Measurements from ENCODE around the gene JMJD8.

Gene JMJD8

DNA sequence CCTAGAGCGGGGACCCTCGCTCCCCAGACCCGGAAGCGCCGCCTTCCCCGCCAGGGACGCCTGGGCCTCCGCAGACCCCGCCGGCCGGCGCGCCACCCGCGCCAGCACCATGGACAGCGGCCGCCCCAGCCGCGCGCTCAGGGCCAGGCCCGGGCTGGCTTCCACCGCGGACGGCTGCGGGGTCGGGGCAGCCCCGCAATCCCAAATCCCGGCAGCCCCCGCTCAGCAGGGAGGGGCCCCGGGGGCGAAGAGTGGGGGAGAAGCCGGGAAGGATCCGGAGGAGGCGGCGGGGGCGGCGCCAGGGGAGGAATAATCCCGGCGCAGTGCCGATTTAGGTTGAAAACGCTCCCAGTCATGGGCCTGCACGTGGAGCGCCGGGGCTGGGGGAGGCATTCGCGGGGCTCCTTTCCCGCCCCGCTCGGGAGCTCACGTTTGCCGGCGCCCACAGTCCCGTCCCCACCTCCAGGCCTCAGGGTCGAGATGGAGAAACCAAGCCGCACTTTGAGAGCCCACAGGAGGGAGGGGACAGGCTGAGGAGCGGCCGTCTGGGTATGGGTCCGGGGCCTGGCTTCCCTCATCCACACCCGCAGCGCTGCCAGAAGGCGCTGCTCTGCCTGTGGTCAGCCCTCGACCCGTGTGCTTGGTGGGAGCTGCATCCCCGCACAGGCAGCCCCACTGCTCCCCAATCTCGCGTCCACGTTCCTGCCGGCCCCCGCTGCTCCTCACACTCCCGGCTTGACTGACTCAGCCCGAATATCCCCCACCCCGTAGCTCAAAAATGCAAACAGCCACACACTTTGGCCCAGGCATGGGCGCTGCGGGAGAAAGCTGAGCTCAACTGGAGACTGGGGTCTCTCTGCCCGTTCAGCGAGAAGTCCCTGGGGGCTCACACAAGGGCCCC is 16.8 kb upstream of the JMJD8 start:
- H3K4me3 ChIP-seq (ENCODE audit: low read depth, low read length), result no peak overlapping the region
- TF ChIP-seq, protein P1, sequence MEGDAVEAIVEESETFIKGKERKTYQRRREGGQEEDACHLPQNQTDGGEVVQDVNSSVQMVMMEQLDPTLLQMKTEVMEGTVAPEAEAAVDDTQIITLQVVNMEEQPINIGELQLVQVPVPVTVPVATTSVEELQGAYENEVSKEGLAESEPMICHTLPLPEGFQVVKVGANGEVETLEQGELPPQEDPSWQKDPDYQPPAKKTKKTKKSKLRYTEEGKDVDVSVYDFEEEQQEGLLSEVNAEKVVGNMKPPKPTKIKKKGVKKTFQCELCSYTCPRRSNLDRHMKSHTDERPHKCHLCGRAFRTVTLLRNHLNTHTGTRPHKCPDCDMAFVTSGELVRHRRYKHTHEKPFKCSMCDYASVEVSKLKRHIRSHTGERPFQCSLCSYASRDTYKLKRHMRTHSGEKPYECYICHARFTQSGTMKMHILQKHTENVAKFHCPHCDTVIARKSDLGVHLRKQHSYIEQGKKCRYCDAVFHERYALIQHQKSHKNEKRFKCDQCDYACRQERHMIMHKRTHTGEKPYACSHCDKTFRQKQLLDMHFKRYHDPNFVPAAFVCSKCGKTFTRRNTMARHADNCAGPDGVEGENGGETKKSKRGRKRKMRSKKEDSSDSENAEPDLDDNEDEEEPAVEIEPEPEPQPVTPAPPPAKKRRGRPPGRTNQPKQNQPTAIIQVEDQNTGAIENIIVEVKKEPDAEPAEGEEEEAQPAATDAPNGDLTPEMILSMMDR (IDR thresholded peaks at IDR 0.05; ENCODE audit: low read depth, low read length), result no peak

DNA sequence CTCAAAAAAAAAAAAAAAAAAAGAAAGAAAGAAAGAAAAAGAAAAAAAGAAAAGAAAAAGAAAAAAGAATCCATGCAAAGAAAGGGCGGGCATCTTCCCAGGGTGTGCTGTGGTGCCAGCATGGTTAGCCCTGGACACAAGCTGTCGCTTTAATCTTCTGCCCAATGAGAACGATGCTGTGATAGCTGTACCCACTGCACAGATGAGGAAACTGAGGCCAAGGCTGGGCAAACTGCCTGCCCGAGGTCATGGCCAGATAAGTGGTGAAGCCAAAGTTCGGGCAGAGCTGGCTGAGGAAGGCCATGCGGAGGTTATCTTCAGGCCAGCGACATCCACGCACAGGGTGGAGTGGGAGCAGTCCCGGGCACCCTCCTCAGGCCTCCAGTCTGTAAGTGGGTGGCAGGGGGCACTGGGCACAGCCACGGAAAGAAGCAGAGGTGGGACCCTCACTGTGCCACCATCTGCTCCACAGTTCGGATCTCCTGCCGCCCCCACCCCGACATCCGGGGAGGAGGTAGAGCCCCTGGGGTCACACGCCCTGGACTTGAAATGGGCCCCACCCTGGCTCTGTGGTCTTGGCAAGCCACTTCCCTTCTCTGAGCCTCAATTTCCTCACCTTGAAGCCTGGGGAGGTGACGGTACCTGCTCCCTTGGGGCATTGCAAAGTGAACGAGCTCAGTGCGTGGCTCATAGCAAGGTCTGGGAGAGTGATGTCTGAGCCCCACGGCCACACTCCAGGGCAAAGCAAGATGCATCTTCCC is 15.0 kb upstream of the JMJD8 start:
- H3K4me3 ChIP-seq (ENCODE audit: low read depth, low read length), result no peak overlapping the region
- TF ChIP-seq, protein P1 (IDR thresholded peaks at IDR 0.05; ENCODE audit: low read depth, low read length), result no peak

DNA sequence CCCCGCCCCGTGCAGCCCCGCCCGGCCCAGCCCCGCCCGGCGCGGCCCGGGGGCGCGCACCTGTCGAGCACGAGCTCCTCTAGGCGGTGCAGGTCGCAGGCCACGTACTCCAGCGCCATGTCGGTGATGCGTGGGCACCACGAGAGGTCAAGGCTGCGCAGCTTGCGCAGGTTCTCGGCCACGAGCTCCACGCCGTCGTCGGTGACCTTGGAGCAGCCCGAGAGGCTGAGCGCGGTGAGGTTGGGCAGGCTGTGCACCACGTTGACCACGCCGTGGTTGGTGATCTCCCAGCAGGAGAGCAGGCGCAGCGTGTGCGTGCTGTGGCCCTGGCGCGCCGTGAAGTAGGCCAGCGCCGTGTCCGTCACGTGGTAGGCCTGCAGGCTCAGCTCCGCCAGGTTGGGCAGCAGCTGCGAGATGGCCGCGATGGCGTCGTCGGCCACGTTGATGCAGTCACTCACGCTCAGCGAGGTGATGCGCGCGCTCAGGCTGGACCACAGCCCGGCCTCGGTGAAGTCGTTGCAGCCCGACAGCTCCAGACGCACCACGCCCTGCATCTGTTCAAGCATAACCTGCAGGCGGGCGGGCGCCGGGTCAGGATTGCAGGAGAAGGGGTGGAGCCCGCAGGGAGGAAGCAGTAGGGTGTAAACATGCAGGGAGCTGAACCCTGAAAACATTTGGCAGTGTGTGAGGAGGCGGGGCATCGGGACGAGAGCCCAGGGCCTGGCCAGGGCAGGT is 11.4 kb upstream of the JMJD8 start:
- H3K4me3 ChIP-seq (ENCODE audit: low read depth, low read length), result no peak overlapping the region

DNA sequence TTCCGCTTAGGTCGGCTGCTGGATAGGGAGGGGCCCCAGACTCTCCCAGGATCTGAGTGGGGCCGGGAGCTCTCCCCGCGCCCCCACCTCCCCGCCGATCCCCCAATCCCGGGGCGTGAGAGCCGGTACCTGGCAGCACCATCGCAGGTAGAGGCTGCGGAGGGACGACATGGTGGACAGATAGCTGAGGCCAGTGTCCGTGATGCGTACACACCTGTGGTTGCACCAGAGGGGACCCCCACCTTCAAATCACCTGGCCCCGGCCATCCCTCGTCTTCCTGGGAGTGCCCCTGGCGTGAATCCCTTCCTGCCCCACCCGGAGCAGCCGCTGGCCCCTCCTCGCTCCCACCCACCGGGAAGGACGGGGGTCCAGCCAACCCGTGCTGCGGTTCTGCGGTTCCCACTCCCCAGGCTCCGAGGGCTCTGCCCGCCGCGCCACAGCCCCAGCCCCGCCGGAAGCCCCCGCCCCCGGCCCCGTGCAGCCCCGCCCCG is 10.8 kb upstream of the JMJD8 start:
- TF ChIP-seq, protein P1 (IDR thresholded peaks at IDR 0.05; ENCODE audit: low read depth, low read length), result no peak
- H3K4me3 ChIP-seq (ENCODE audit: low read depth, low read length), result no peak overlapping the region

More for the DNA sequence above, 11.4 kb upstream of the JMJD8 start:
- TF ChIP-seq, protein P1 (IDR thresholded peaks at IDR 0.05; ENCODE audit: low read depth, low read length), result no peak

DNA sequence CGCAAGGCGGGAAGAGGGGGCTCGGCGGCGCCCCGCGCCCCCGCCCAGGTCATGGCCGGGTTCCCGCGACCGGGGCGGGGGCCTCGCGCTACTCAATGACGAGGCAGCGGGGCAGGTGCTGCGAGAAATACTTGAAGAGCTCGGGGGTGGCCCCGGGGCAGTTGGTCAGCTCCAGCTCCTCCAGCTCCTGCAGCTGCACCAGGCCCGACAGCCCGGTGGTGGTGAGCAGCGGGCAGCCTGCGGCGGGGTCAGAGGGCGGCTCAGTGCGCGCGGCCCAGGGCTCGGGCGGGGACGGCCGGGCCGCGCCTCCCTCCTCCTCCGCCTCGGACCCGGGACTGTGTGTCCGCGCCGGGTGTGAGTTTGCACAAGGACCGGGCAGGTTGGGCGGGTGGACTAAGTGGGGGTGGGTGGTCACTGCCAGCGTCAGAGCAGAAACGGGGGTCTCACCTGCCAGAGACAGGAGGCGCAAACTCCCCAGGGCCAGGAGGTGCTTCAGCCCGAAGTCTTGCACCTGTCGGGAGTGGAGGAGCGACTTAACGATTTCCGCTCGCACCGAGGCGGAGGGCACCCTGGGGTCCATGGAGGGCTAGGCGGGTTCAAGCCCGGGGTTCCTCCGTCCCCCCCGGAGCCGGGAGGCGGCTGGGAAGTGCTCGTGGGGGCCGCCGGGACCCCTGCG is 10.2 kb upstream of the JMJD8 start:
- no peak overlapping the region for H3K4me3 ChIP-seq (ENCODE audit: low read depth, low read length)
- TF ChIP-seq, protein P1 (IDR thresholded peaks at IDR 0.05; ENCODE audit: low read depth, low read length), result no peak

DNA sequence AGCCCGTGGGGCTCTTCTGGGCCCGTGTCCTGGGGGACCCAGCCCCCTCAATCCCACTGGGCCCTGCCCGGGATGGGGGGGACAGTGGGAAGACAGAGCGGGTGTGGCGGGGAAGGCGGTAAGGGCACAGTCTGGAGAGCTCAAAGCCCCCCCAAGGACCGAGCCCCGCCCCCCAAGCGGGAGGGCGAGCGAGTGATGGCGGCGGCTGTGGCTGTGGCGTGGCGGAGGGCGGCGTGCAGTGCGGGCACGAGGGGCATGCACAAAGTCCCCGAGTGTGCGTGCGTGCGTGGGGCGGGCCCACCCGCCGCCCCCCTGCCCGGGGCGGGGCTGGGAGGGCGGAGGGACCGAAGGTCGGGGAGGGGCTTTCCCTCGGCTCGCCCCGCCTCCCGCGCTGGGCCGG is 9.6 kb upstream of the JMJD8 start:
- TF ChIP-seq, protein P1 (IDR thresholded peaks at IDR 0.05; ENCODE audit: low read depth, low read length), result no peak
- no peak overlapping the region for H3K4me3 ChIP-seq (ENCODE audit: low read depth, low read length)
